HepG2 (cell line): ENCODE data around the gene PPP1R18. TPM values are rescaled to one million over a fixed set of nuclear protein-coding genes. Genes with fewer than 3 reads are reported as not detected.
A peak's percentile ranks its signal among the peaks of the same experiment; 100 is the strongest.

Experiments
- FIP1L1 ChIP-seq: fragments of 200-400 bp; formaldehyde crosslinking; IDR thresholded peaks from 2 replicates; pipeline ENCODE4 v1.6.1; 2018; ENCODE audit warnings: low read depth, mild to moderate bottlenecking, low read length, moderate library complexity, borderline replicate concordance; ENCODE audit not compliant: insufficient read depth
- HDAC1 ChIP-seq: sonication (generic); formaldehyde crosslinking; IDR thresholded peaks from 2 replicates; pipeline ENCODE4 v1.5.1; 2020; ENCODE audit warnings: mild to moderate bottlenecking, missing genetic modification reagents
- HMGXB4 ChIP-seq, 2 experiments: sonication (generic) in 1 of 2; formaldehyde crosslinking in 1 of 2; IDR thresholded peaks; 2 replicates each; pipeline versions ENCODE4 v1.4.0 to v1.6.1; 2018 to 2020; ENCODE audit warnings: missing genetic modification reagents in 2 of 2, borderline replicate concordance in 1 of 2, low read depth in 1 of 2, mild to moderate bottlenecking in 1 of 2, missing biosample characterization in 1 of 2
- NFIC ChIP-seq: IDR thresholded peaks from 2 replicates; pipeline ENCODE4 v1.6.1; 2012; ENCODE audit warnings: mild to moderate bottlenecking, low read length, inconsistent platforms
- RARG ChIP-seq: sonication (generic); formaldehyde crosslinking; IDR thresholded peaks from 2 replicates; pipeline ENCODE4 v1.4.0; 2020; ENCODE audit warnings: low read depth, mild to moderate bottlenecking, missing genetic modification reagents
- SKI ChIP-seq: fragments of 450-650 bp; IDR thresholded peaks from one replicate; pipeline ENCODE4 v1.6.1; 2018; ENCODE audit warnings: mild to moderate bottlenecking; ENCODE audit not compliant: partially characterized antibody
- ZFP36 ChIP-seq: fragments of 150-350 bp; IDR thresholded peaks from 2 replicates; pipeline ENCODE4 v1.6.1; 2018; ENCODE audit warnings: borderline replicate concordance, low read length, low read depth; ENCODE audit not compliant: partially characterized antibody
- ZFP36L1 ChIP-seq: sonication (generic); formaldehyde crosslinking; IDR thresholded peaks from 2 replicates; pipeline ENCODE4 v1.8.0; 2022; ENCODE audit warnings: mild to moderate bottlenecking, missing genetic modification reagents, moderate library complexity
- ZFP91 ChIP-seq: sonication (generic); formaldehyde crosslinking; IDR thresholded peaks from 2 replicates; pipeline ENCODE4 v1.9.0; 2022; ENCODE audit warnings: missing genetic modification reagents, mild to moderate bottlenecking, borderline replicate concordance
- ZNF770 ChIP-seq: sonication (generic); formaldehyde crosslinking; IDR thresholded peaks from 2 replicates; pipeline ENCODE4 v1.5.0; 2020; ENCODE audit warnings: mild to moderate bottlenecking, missing genetic modification reagents
- polyA plus RNA-seq, 8 experiments: library from polyadenylated mRNA; depleted of rRNA in 3 of 8; stranded (reverse) in 7 of 8; unstranded in 1 of 8; fragments of >200 nt; fragmentation: Illumina TruSeq in 4 of 8; extraction: Trizol in 4 of 8; gene quantifications; 2 replicates each; pipeline versions ENCODE4 v1.2.1 to v1.2.3, GENCODE V29; 2011 to 2016; ENCODE audit warnings: low read depth in 4 of 8, missing spikeins in 1 of 8, mixed read lengths in 1 of 8; ENCODE audit not compliant: insufficient read depth in 1 of 8
- total RNA-seq, 5 experiments: library from RNA; depleted of rRNA; stranded (reverse); fragments of >200 nt; fragmentation: Illumina TruSeq; extraction: Trizol; gene quantifications; 2 replicates each; pipeline ENCODE4 v1.2.3, GENCODE V29; 2016; ENCODE audit warnings: low read depth in 1 of 5
- TF ChIP-seq, protein P1 (sequence below): sonication (generic); formaldehyde crosslinking; IDR thresholded peaks from 2 replicates; pipeline ENCODE4 v1.9.0; 2021; ENCODE audit warnings: mild to moderate bottlenecking, missing genetic modification reagents
- TF ChIP-seq, protein P2 (sequence below): sonication (generic); formaldehyde crosslinking; conservative IDR thresholded peaks from 2 replicates; pipeline ENCODE4 v1.4.0; 2020; ENCODE audit warnings: missing genetic modification reagents

The PPP1R18 gene
- total and polyA plus RNA-seq, 2 of the 13 experiments (the other 11 are each of a cell fraction or from before 2014, with no cell fraction given) = 4.9 to 9.2 TPM

DNA sequence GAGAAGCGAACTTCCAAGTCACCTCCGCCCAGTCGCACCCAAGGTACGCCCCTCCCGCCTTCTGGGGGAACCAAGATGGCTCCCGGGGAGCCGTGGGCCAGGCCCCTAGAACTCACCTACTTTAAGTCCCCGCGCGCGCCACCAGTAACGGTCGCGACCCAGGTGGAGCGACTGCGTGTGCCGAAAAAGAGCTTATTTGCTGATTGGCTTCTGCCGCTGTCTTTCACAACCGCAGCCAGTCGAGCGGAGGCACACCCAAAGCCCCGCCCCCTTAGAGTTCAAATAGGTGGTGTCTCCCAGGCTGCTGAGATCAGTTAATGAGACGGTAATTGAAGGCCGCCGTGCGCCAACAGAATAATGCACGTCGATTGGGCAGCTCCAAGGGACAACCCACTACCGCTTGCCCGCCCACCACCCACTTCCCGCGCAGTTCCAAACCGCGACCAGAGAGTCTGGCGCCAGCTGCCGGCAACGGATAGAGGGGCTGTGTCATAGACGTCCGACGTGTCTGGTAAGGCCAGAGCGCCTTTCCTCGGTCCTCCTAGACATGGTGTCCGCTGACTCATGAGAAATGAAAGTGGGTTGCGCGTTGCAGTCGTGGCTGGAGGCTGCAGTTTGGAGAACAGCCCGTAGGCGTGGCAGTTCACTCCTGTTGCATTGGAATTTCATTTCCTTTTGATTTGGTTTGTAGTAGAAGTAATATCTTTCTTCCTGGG is 30.8 kb upstream of the PPP1R18 start, which contains the start of gene MDC1 (continued):
- no peak for TF ChIP-seq ZFP36
- TF ChIP-seq NFIC = 0 out of 2 replicates have a peak, but pooled peaks have one; percentile 35
- peak; percentile 97 for TF ChIP-seq SKI
- peak; percentile 84; the same call in 1 of the 2 replicates for TF ChIP-seq FIP1L1
- TF ChIP-seq, protein P1, sequence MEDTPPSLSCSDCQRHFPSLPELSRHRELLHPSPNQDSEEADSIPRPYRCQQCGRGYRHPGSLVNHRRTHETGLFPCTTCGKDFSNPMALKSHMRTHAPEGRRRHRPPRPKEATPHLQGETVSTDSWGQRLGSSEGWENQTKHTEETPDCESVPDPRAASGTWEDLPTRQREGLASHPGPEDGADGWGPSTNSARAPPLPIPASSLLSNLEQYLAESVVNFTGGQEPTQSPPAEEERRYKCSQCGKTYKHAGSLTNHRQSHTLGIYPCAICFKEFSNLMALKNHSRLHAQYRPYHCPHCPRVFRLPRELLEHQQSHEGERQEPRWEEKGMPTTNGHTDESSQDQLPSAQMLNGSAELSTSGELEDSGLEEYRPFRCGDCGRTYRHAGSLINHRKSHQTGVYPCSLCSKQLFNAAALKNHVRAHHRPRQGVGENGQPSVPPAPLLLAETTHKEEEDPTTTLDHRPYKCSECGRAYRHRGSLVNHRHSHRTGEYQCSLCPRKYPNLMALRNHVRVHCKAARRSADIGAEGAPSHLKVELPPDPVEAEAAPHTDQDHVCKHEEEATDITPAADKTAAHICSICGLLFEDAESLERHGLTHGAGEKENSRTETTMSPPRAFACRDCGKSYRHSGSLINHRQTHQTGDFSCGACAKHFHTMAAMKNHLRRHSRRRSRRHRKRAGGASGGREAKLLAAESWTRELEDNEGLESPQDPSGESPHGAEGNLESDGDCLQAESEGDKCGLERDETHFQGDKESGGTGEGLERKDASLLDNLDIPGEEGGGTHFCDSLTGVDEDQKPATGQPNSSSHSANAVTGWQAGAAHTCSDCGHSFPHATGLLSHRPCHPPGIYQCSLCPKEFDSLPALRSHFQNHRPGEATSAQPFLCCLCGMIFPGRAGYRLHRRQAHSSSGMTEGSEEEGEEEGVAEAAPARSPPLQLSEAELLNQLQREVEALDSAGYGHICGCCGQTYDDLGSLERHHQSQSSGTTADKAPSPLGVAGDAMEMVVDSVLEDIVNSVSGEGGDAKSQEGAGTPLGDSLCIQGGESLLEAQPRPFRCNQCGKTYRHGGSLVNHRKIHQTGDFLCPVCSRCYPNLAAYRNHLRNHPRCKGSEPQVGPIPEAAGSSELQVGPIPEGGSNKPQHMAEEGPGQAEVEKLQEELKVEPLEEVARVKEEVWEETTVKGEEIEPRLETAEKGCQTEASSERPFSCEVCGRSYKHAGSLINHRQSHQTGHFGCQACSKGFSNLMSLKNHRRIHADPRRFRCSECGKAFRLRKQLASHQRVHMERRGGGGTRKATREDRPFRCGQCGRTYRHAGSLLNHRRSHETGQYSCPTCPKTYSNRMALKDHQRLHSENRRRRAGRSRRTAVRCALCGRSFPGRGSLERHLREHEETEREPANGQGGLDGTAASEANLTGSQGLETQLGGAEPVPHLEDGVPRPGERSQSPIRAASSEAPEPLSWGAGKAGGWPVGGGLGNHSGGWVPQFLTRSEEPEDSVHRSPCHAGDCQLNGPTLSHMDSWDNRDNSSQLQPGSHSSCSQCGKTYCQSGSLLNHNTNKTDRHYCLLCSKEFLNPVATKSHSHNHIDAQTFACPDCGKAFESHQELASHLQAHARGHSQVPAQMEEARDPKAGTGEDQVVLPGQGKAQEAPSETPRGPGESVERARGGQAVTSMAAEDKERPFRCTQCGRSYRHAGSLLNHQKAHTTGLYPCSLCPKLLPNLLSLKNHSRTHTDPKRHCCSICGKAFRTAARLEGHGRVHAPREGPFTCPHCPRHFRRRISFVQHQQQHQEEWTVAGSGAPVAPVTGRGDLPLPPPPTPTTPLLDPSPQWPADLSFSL (CRISPR knock-in tag) = no peak
- peak; percentile 37; the same call in 1 of the 2 replicates for TF ChIP-seq RARG (CRISPR knock-in tag)
- no peak for TF ChIP-seq ZNF770 (CRISPR knock-in tag)
- TF ChIP-seq ZFP36L1 = peak; percentile 99
- TF ChIP-seq ZFP91 = peak; percentile 94
- TF ChIP-seq HDAC1 (CRISPR knock-in tag) = peak; percentile 99
- peak; percentile 95 for TF ChIP-seq HMGXB4 (CRISPR knock-in tag; IDR thresholded peaks at IDR 0.05; ENCODE audit: borderline replicate concordance in 1 of 2, low read depth in 1 of 2)
- TF ChIP-seq, protein P2, sequence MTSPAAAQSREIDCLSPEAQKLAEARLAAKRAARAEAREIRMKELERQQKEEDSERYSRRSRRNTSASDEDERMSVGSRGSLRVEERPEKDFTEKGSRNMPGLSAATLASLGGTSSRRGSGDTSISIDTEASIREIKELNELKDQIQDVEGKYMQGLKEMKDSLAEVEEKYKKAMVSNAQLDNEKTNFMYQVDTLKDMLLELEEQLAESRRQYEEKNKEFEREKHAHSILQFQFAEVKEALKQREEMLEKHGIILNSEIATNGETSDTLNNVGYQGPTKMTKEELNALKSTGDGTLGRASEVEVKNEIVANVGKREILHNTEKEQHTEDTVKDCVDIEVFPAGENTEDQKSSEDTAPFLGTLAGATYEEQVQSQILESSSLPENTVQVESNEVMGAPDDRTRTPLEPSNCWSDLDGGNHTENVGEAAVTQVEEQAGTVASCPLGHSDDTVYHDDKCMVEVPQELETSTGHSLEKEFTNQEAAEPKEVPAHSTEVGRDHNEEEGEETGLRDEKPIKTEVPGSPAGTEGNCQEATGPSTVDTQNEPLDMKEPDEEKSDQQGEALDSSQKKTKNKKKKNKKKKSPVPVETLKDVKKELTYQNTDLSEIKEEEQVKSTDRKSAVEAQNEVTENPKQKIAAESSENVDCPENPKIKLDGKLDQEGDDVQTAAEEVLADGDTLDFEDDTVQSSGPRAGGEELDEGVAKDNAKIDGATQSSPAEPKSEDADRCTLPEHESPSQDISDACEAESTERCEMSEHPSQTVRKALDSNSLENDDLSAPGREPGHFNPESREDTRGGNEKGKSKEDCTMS (CRISPR knock-in tag) = 0 out of 2 replicates have a peak, but pooled peaks have one; percentile 94
